NCI-H748 (cell line): Measurements from ENCODE around the gene CFAP54.

Experiments
- DNase-seq: peaks from one replicate; lab custom pipeline; 2025; ENCODE audit not compliant: unreplicated experiment; lab: John Stamatoyannopoulos, UW

The CFAP54 gene

GRCh38 chr12:96749999-96750398 is 260.6 kb downstream of the CFAP54 start:
- DNase-seq = no peak

DNA sequence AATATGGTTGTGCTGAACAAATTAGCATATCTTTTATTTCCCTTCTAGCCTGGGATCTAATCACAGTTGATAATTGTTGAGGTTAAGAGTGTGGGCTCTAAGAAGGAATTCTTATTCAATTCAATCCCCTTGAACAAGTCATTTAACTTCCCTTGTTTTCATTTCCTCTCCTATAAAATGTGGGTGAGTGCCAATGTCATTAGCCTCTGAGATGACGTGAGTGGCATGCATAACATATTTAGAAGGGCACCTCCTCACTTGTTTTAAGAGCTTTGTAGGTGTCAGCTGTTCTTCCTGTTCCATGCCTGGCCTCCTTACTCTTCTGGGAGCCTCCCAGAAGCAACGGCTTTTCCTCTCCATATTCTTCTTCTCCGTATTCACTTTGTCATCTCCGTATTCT is 262.2 kb downstream of the CFAP54 start:
- no peak for DNase-seq

DNA sequence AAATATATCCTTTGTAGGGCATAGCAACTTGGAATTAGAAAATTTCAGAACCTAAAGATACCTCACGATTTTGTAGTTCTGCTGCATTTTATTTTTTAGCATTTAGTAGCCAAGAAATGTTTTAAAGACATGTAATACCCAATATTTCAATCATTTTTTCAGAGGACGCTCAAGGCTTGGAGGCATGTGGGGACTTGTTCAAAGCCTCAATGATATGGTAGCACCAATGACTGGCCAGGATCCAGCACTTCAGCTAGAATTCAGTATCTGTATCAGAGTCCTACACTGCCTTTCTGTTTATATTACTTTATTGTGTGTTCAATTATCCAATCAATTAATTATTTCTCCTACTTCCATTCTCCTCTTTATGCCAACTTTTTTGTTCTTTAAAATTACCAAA is 262.8 kb downstream of the CFAP54 start:
- DNase-seq = no peak

- peak; percentile 42 for DNase-seq
These were observed 276.9 kb downstream of the CFAP54 start for GRCh38 chr12:96766232-96766631.

- DNase-seq = peak; percentile 100
These were observed 280.0 kb downstream of the CFAP54 start for GRCh38 chr12:96769400-96769799.

DNA sequence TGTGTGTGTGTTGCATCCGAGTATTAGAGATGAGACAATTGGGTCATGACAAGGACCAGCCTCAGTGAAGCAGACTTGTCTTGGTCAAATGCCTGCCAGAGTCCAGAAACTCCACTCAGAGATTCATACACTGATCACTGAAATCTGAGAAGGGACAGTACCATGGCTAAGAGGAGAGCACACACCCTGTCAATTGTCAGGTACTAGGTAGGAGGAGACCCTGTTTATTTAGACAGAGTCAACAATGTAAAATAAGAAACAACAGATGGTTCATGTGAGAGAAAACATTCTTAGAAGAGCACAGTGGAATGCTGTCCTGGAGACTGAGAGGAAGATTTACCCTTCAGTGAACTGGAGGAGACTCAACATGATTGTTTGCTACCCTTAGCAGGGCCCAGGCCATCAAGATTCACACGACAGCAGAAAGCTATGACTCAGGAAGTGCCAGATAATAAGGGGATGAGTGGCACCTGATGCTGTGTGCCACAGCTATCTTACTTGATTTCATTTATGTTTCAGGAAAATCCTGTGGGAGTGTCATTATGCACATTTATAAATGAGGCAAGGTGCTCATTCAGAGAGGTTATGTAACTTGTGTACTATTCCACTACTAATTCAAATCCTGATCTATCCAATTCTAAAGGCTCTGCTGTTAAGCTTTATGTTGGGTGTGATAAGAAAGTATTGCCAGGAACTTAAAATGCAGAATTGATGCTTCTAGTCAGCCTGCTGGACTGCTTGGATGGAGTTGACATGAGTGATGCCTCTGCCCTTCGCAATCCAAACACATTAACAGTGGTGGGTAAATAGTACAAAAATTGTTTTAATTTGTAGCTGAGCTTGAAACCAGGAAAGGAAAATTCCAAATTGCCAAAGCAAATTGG is 281.1 kb downstream of the CFAP54 start:
- DNase-seq = peak; percentile 97

- DNase-seq = no peak
These were observed 283.7 kb downstream of the CFAP54 start for GRCh38 chr12:96773031-96773430.

GRCh38 chr12:96774496-96775256 is 285.3 kb downstream of the CFAP54 start:
- DNase-seq = no peak

DNA sequence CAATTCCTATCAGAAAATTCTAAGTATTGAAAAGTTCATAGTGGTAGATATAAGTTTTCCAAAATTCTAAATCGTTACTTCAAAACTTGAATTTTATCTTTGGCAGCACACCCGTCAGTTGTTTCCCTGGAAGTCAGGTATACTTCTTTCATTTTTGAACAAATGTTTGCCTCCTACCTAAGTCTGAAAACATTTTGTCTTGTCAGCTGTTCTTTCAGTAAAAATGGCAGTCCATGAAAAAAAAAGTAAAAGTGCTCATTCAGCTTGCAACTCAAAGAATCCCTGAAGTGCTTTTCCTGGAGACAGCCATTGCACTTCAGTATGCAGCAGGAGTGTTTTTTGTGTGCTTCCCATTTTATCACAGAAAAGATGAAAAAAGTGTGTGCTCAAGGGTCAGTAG is 287.5 kb downstream of the CFAP54 start:
- no peak for DNase-seq

- no peak for DNase-seq
These were observed 291.0 kb downstream of the CFAP54 start for GRCh38 chr12:96780330-96780729.

DNA sequence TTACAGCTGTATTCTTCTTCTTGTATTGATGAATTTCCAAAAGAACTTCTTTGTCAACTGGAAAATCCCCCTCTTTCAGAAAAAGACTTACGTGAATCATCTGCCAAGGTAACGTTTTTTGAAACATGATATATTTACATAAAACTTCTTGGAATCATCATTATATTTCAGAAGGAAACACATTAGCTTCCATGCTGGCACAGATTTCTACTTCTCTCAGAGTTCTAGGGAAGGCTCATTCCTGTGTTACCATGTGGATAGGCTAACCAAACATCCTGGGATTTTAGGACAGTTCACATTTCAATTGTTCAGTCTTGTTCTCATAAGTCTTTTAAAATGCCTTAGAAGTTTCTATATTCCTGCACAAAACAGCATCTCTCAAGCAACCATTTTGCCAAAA is 297.4 kb downstream of the CFAP54 start:
- DNase-seq = no peak

- DNase-seq = peak; percentile 6
These were observed 314.6 kb downstream of the CFAP54 start for GRCh38 chr12:96803969-96804368.

- DNase-seq = no peak
These were observed 316.9 kb downstream of the CFAP54 start for GRCh38 chr12:96806272-96806671.

DNA sequence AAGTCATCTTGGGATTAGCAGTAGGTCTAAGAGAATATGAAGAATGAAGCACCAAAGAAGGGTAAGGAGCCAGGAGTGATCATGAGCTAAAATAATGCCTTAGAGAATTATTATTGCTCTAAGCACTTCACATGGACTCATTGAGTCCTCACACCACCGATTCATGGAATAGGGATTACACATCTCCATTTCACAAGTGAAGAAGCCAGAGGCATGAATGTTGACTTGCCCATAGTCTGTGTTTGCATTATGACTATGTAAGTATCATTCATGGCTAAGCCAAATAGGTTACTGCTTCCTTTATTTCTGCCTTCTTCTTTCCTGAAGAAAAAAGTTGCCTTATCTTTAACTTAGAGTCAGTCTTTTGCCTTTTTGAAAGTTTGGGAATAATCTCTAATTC is 318.4 kb downstream of the CFAP54 start:
- no peak for DNase-seq

- no peak for DNase-seq
These were observed 319.2 kb downstream of the CFAP54 start for GRCh38 chr12:96808587-96808986.

- DNase-seq = no peak
These were observed 320.1 kb downstream of the CFAP54 start for GRCh38 chr12:96809522-96809921.

DNA sequence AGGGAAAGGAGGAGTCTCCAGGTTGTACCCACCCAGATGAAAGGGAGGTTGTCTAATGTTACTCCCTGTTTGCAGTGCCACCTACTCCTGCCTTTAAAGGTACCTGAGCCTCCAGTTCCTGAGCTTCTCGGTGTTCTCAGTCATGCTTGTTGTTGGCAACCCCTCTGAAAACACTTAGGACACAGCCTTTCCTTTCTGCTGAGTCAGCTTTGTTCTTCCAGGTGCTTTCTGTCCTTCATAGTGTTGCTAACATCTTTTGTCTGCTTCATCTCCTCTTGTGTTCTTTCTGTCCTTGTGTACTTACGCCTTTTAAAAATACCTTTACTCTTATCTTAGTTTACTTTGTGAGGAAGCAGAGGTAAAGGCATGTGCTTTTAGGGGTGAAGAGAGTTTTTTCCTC is 320.7 kb downstream of the CFAP54 start:
- DNase-seq = no peak

- no peak for DNase-seq
These were observed 321.1 kb downstream of the CFAP54 start for GRCh38 chr12:96810477-96810876.

GRCh38 chr12:96811083-96811482 is 321.7 kb downstream of the CFAP54 start:
- DNase-seq = no peak

DNA sequence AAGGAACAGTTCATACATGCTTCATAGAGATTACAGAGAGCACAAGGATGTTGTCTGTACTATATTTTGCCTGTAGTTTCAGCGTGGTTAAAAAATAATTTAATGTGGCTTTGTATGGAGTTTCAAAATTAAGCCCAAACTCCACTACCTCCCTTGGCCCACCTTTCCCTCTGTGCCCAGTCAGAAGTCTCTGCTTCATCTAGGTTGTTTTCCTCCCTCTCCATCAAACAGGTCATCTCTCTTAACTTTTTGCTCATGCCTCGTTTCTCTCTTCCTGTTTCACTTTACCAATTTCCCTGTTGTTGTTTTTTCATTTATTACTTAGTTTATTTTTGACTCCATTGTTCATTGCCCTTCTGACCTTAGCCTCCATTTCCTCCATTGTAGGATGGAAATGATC is 322.8 kb downstream of the CFAP54 start:
- no peak for DNase-seq

GRCh38 chr12:96814200-96814599 is 324.8 kb downstream of the CFAP54 start:
- no peak for DNase-seq

- no peak for DNase-seq
These were observed 332.2 kb downstream of the CFAP54 start for GRCh38 chr12:96821592-96821991.
